ENCODE data around the gene CASZ1. TPM values are rescaled to one million over a fixed set of nuclear protein-coding genes. Genes with fewer than 3 reads are reported as not detected.

CASZ1 gene
- total and polyA plus RNA-seq, 5 experiments from 2014 or later = 0.60 to 13.0 (median 1.4) TPM

GRCh38 chr1:10744654-10745238 lies 51.7 kb downstream of the CASZ1 start:
- Mint-ChIP-seq H3K4me3 (no peak overlapping the region), H3K27me3 (peaks cover 0 to 11% (median 2%) of the 10 kb centered on the region in 5 donors)

GRCh38 chr1:10744029-10744428 lies 52.4 kb downstream of the CASZ1 start:
- ATAC-seq = no peak
- no peaks in the 10 kb centered on the region for H3K36me3 Mint-ChIP-seq
- no peak overlapping the region for H3K27ac Mint-ChIP-seq
- no peaks in the 10 kb centered on the region for H3K9me3 Mint-ChIP-seq
- DNase-seq = no peak
- H3K4me1 Mint-ChIP-seq = no peaks in the 10 kb centered on the region
- H3K27me3 Mint-ChIP-seq = peaks cover 0 to 11% (median 2%) of the 10 kb centered on the region in 5 donors
- H3K4me3 Mint-ChIP-seq = no peak overlapping the region
- POLR2A ChIA-PET = no interaction called here

More at GRCh38 chr1:10744654-10745238, 51.7 kb downstream of the CASZ1 start:
- Mint-ChIP-seq H3K4me1 (no peaks in the 10 kb centered on the region), H3K36me3 (no peaks in the 10 kb centered on the region), H3K27ac (no peak overlapping the region), H3K9me3 (no peaks in the 10 kb centered on the region)
- DNase-seq (no peak), ATAC-seq (no peak)
- POLR2A ChIA-PET = no interaction called here

- H3K4me1 Mint-ChIP-seq = no peaks in the 10 kb centered on the region
- no peaks in the 10 kb centered on the region for H3K9me3 Mint-ChIP-seq
- ATAC-seq (no peak), DNase-seq (no peak)
- H3K27ac Mint-ChIP-seq = no peak overlapping the region
- peaks cover 0 to 11% (median 2%) of the 10 kb centered on the region in 5 donors for H3K27me3 Mint-ChIP-seq
- no peaks in the 10 kb centered on the region for H3K36me3 Mint-ChIP-seq
- H3K4me3 Mint-ChIP-seq = no peak overlapping the region
- POLR2A ChIA-PET = no interaction called here
These were observed 54.8 kb downstream of the CASZ1 start for GRCh38 chr1:10741696-10742095.

- no peak overlapping the region for H3K27ac Mint-ChIP-seq
- no peak overlapping the region for H3K4me3 Mint-ChIP-seq
- H3K36me3 Mint-ChIP-seq = no peaks in the 10 kb centered on the region
- H3K27me3 Mint-ChIP-seq = peaks cover 0 to 11% (median 2%) of the 10 kb centered on the region in 5 donors
- POLR2A ChIA-PET = no interaction called here
- no peaks in the 10 kb centered on the region for H3K9me3 Mint-ChIP-seq
- H3K4me1 Mint-ChIP-seq = no peaks in the 10 kb centered on the region
- DNase-seq (no peak), ATAC-seq (no peak)
These were observed 56.3 kb downstream of the CASZ1 start for GRCh38 chr1:10740123-10740522.

- DNase-seq = no peak
- POLR2A ChIA-PET = no interaction called here
- Mint-ChIP-seq H3K36me3 (no peaks in the 10 kb centered on the region), H3K4me3 (no peak overlapping the region), H3K27me3 (peaks cover 0 to 11% (median 2%) of the 10 kb centered on the region in 5 donors), H3K9me3 (no peaks in the 10 kb centered on the region), H3K4me1 (no peaks in the 10 kb centered on the region), H3K27ac (peak overlapping the region in 1 of 10 donors; percentile 25)
- no peak for ATAC-seq
These were observed 56.9 kb downstream of the CASZ1 start for GRCh38 chr1:10739589-10739988.

- H3K27ac Mint-ChIP-seq = no peak overlapping the region
- H3K27me3 Mint-ChIP-seq = peaks cover 0 to 11% (median 2%) of the 10 kb centered on the region in 5 donors
- ATAC-seq (no peak), DNase-seq (no peak)
- no peak overlapping the region for H3K4me3 Mint-ChIP-seq
- POLR2A ChIA-PET = no interaction called here
- no peaks in the 10 kb centered on the region for H3K36me3 Mint-ChIP-seq
- H3K4me1 Mint-ChIP-seq = no peaks in the 10 kb centered on the region
- H3K9me3 Mint-ChIP-seq = no peaks in the 10 kb centered on the region
These were observed 58.1 kb downstream of the CASZ1 start for GRCh38 chr1:10738061-10739058.

- Mint-ChIP-seq H3K4me1 (no peaks in the 10 kb centered on the region), H3K9me3 (no peaks in the 10 kb centered on the region), H3K36me3 (no peaks in the 10 kb centered on the region), H3K27me3 (peaks cover 0 to 5% (median 2%) of the 10 kb centered on the region in 5 donors), H3K4me3 (no peak overlapping the region), H3K27ac (no peak overlapping the region)
- POLR2A ChIA-PET = no interaction called here
- DNase-seq = no peak
- ATAC-seq = no peak
These were observed 58.8 kb downstream of the CASZ1 start for GRCh38 chr1:10737651-10738050.

GRCh38 chr1:10736634-10737586 lies 59.5 kb downstream of the CASZ1 start:
- H3K4me1 Mint-ChIP-seq = no peaks in the 10 kb centered on the region
- no peak overlapping the region for H3K27ac Mint-ChIP-seq
- peaks cover 0 to 3% (median 0%) of the 10 kb centered on the region in 5 donors for H3K27me3 Mint-ChIP-seq
- DNase-seq = no peak
- POLR2A ChIA-PET = no interaction called here
- H3K36me3 Mint-ChIP-seq = no peaks in the 10 kb centered on the region
- no peaks in the 10 kb centered on the region for H3K9me3 Mint-ChIP-seq
- H3K4me3 Mint-ChIP-seq = no peak overlapping the region
- no peak for ATAC-seq

GRCh38 chr1:10735563-10736305 lies 60.7 kb downstream of the CASZ1 start:
- peak overlapping the region in 1 of 10 donors; percentile 74 for H3K27ac Mint-ChIP-seq
- H3K27me3 Mint-ChIP-seq = peaks cover 0 to 3% (median 0%) of the 10 kb centered on the region in 5 donors
- no peak overlapping the region for H3K4me3 Mint-ChIP-seq
- DNase-seq (no peak), ATAC-seq (no peak)
- no peaks in the 10 kb centered on the region for H3K9me3 Mint-ChIP-seq
- no peaks in the 10 kb centered on the region for H3K4me1 Mint-ChIP-seq
- POLR2A ChIA-PET = no interaction called here
- H3K36me3 Mint-ChIP-seq = no peaks in the 10 kb centered on the region

GRCh38 chr1:10734962-10735544 lies 61.4 kb downstream of the CASZ1 start:
- no peak overlapping the region for H3K4me3 Mint-ChIP-seq
- POLR2A ChIA-PET = no interaction called here
- H3K4me1 Mint-ChIP-seq = no peaks in the 10 kb centered on the region
- no peaks in the 10 kb centered on the region for H3K27me3 Mint-ChIP-seq
- ATAC-seq (no peak), DNase-seq (no peak)
- H3K27ac Mint-ChIP-seq = no peak overlapping the region
- no peaks in the 10 kb centered on the region for H3K36me3 Mint-ChIP-seq
- no peaks in the 10 kb centered on the region for H3K9me3 Mint-ChIP-seq

- Mint-ChIP-seq H3K9me3 (no peaks in the 10 kb centered on the region), H3K27me3 (no peaks in the 10 kb centered on the region), H3K4me3 (no peak overlapping the region), H3K36me3 (no peaks in the 10 kb centered on the region), H3K4me1 (no peaks in the 10 kb centered on the region), H3K27ac (no peak overlapping the region)
- DNase-seq (no peak), ATAC-seq (no peak)
- POLR2A ChIA-PET = interaction anchor here (0.7 kb wide), 1 partner anchor 27 kb away, joined by 4 read pairs; no protein-coding TSS in a partner anchor
These were observed 62.1 kb downstream of the CASZ1 start for GRCh38 chr1:10734375-10734774.
